Esophagus muscularis mucosa (tissue), 3 donors: ENCODE measurements around the gene TEX101.

Experiments used
- POLR2A ChIP-seq: fragments of 450-650 bp; IDR thresholded peaks from one replicate; pipeline ENCODE4 v1.6.1; 2017; ENCODE audit warnings: antibody characterized with exemption, moderate library complexity, mild to moderate bottlenecking, low read depth
- POLR2AphosphoS5 ChIP-seq, 2 donors: sonication (generic); formaldehyde crosslinking; IDR thresholded peaks; one replicate each; pipeline ENCODE4 v1.6.1; 2017; ENCODE audit warnings: antibody characterized with exemption in 2 of 2
- TF ChIP-seq, protein P1 (sequence below), 3 experiments: fragments of 200-600 bp in 2 of 3; fragments of 450-650 bp in 1 of 3; sonication (generic) in 2 of 3; IDR thresholded peaks; one replicate each; pipeline ENCODE4 v1.5.1; 2017 to 2019; ENCODE audit warnings: antibody characterized with exemption in 3 of 3, mild to moderate bottlenecking in 2 of 3, moderate library complexity in 1 of 3

DNA sequence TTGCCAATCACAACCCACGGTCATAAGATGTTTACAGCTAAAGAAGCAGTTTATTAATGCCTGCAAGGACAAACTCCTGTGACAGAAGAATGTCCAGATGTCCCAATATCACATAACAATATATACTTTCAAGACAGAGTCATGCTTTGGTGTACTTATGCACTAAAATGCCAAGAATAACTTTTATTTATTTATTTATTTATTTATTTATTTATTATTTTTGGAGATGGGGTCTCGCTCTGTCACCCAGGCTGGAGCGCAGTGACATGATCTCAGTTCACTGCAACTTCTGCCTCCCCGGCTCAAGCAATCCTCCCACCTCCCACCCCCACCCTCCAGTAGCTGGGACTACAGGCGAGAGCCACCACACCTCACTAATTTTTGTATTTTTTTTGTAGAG, 9.1 kb downstream of the TEX101 start:
- TF ChIP-seq, protein P1, sequence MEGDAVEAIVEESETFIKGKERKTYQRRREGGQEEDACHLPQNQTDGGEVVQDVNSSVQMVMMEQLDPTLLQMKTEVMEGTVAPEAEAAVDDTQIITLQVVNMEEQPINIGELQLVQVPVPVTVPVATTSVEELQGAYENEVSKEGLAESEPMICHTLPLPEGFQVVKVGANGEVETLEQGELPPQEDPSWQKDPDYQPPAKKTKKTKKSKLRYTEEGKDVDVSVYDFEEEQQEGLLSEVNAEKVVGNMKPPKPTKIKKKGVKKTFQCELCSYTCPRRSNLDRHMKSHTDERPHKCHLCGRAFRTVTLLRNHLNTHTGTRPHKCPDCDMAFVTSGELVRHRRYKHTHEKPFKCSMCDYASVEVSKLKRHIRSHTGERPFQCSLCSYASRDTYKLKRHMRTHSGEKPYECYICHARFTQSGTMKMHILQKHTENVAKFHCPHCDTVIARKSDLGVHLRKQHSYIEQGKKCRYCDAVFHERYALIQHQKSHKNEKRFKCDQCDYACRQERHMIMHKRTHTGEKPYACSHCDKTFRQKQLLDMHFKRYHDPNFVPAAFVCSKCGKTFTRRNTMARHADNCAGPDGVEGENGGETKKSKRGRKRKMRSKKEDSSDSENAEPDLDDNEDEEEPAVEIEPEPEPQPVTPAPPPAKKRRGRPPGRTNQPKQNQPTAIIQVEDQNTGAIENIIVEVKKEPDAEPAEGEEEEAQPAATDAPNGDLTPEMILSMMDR (IDR thresholded peaks at IDR 0.05) = no peak
- TF ChIP-seq POLR2A (no peak), POLR2AphosphoS5 (IDR thresholded peaks at IDR 0.05) (no peak)
